Gastrocnemius medialis (tissue), 4 donors: ENCODE measurements around the gene NF2. TPM values are rescaled to one million over a fixed set of nuclear protein-coding genes. Genes with fewer than 3 reads are reported as not detected.

Experiments
- ATAC-seq, 2 donors: fragments of 150-250 bp; one replicate each; pipeline ENCODE4 v1.9.1; 2016
- DNase-seq, 2 donors: peaks; one replicate each; pipeline ENCODE4 v3.0.0-alpha.2; 2019
- H3K27ac ChIP-seq, 4 donors: fragments of 200-600 bp; sonication (generic); 1 replicate in 1 of 4; 2 replicates in 3 of 4; pipeline ENCODE4 v1.5.1; 2016 to 2018; ENCODE audit warnings: mild to moderate bottlenecking in 2 of 4, moderate library complexity in 1 of 4
- H3K27me3 ChIP-seq, 3 donors: fragments of 200-600 bp; sonication (generic) in 2 of 3; 1 replicate in 1 of 3; 2 replicates in 2 of 3; pipeline versions ENCODE4 v1.5.1 to v1.6.0; 2016 to 2019; ENCODE audit warnings: mild to moderate bottlenecking in 1 of 3, moderate library complexity in 1 of 3
- H3K36me3 ChIP-seq, 2 donors: fragments of 200-600 bp; sonication (generic) in 1 of 2; one replicate each; pipeline ENCODE4 v1.5.1; 2017 to 2018
- H3K4me1 ChIP-seq, 2 donors: fragments of 200-600 bp; sonication (generic) in 1 of 2; one replicate each; pipeline ENCODE4 v1.5.1; 2016 to 2017; ENCODE audit warnings: mild to moderate bottlenecking in 2 of 2
- H3K4me3 ChIP-seq, 4 donors: fragments of 200-600 bp; sonication (generic) in 3 of 4; 1 replicate in 1 of 4; 2 replicates in 3 of 4; pipeline ENCODE4 v1.5.1; 2016 to 2019; ENCODE audit warnings: mild to moderate bottlenecking in 2 of 4
- H3K9me3 ChIP-seq, 3 donors: fragments of 200-600 bp; sonication (generic) in 2 of 3; 1 replicate in 1 of 3; 2 replicates in 2 of 3; pipeline ENCODE4 v1.5.1; 2016 to 2019
- CTCF ChIP-seq, 5 experiments: fragments of 450-650 bp in 3 of 5; fragments of 200-600 bp in 2 of 5; sonication (generic) in 2 of 5; IDR thresholded peaks in 4 of 5; conservative IDR thresholded peaks in 1 of 5; 1 replicate in 4 of 5; 2 replicates in 1 of 5; pipeline ENCODE4 v1.5.1; 2016 to 2019; ENCODE audit warnings: antibody characterized with exemption in 5 of 5, mild to moderate bottlenecking in 3 of 5, moderate library complexity in 3 of 5
- POLR2A ChIP-seq, 2 donors: fragments of 450-650 bp; IDR thresholded peaks; one replicate each; pipeline ENCODE4 v1.6.1; 2017; ENCODE audit warnings: antibody characterized with exemption in 2 of 2, mild to moderate bottlenecking in 2 of 2, moderate library complexity in 2 of 2
- in situ Hi-C, 4 donors: fragments of 200-750 bp; cut with MboI; loops; one replicate each; pipeline versions ENCODE4 v1.15.0 to v1.8.0; 2017; ENCODE audit warnings: low sequenced_read_pairs in 4 of 4
- intact Hi-C: fragments of 100-400 bp; cut with DNase I; formaldehyde crosslinking; loops from one replicate; pipeline ENCODE4 v1.15.1; 2023; ENCODE audit warnings: low total_unique reads
- total RNA-seq, 4 donors: library from RNA; depleted of rRNA; stranded (reverse); fragments of >200 nt; gene quantifications; one replicate each; pipeline versions ENCODE4 v1.1.0 to v1.2.3, GENCODE V29; 2016

NF2 gene
- total RNA-seq, 4 donors from 2014 or later: 34.7 to 66.3 (median 48.2) TPM

GRCh38 chr22:29661336-29661735 lies 57.9 kb downstream of the NF2 start:
- DNase-seq (no peak), ATAC-seq (no peak)
- Histone ChIP-seq H3K27ac (no peak overlapping the region), H3K27me3 (no peaks in the 10 kb centered on the region), H3K36me3 (peaks cover 0 to 37% of the 10 kb centered on the region in 2 donors), H3K9me3 (no peaks in the 10 kb centered on the region), H3K4me3 (no peak overlapping the region), H3K4me1 (peaks cover 6 to 7% of the 10 kb centered on the region in 2 donors)
- no peak for TF ChIP-seq CTCF (IDR thresholded peaks at IDR 0.05 in 4 of 5, conservative IDR thresholded peaks at IDR 0.05 in 1 of 5)
- TF ChIP-seq POLR2A (IDR thresholded peaks at IDR 0.05): no peak
- intact Hi-C loops: no loop called here
- in situ Hi-C loops: no loop called here

- H3K27me3 ChIP-seq: no peaks in the 10 kb centered on the region
- TF ChIP-seq POLR2A (IDR thresholded peaks at IDR 0.05): no peak
- TF ChIP-seq CTCF (IDR thresholded peaks at IDR 0.05 in 4 of 5, conservative IDR thresholded peaks at IDR 0.05 in 1 of 5): no peak
- H3K27ac ChIP-seq: no peak overlapping the region
- no peak overlapping the region for H3K4me3 ChIP-seq
- H3K36me3 ChIP-seq: peaks cover 0 to 50% of the 10 kb centered on the region in 2 donors
- peaks cover 0 to 2% of the 10 kb centered on the region in 2 donors for H3K4me1 ChIP-seq
- H3K9me3 ChIP-seq: no peaks in the 10 kb centered on the region
- ATAC-seq: no peak
- in situ Hi-C loops (no loop called here), intact Hi-C loops (no loop called here)
- no peak for DNase-seq
These were observed 59.9 kb downstream of the NF2 start for GRCh38 chr22:29663180-29663821.

- no peak overlapping the region for H3K27ac ChIP-seq
- H3K27me3 ChIP-seq: no peaks in the 10 kb centered on the region
- intact Hi-C loops: no loop called here
- H3K9me3 ChIP-seq: no peaks in the 10 kb centered on the region
- ATAC-seq: no peak
- in situ Hi-C loops: no loop called here
- H3K36me3 ChIP-seq: peaks cover 0 to 72% of the 10 kb centered on the region in 2 donors
- no peak overlapping the region for H3K4me3 ChIP-seq
- H3K4me1 ChIP-seq: no peaks in the 10 kb centered on the region
- no peak for DNase-seq
- TF ChIP-seq POLR2A (IDR thresholded peaks at IDR 0.05): no peak
- TF ChIP-seq CTCF (IDR thresholded peaks at IDR 0.05 in 4 of 5, conservative IDR thresholded peaks at IDR 0.05 in 1 of 5): no peak
These were observed 62.1 kb downstream of the NF2 start for GRCh38 chr22:29665486-29665885.

GRCh38 chr22:29668673-29669072 lies 65.2 kb downstream of the NF2 start:
- Histone ChIP-seq H3K27me3 (no peaks in the 10 kb centered on the region), H3K27ac (no peak overlapping the region), H3K36me3 (peaks cover 0 to 69% of the 10 kb centered on the region in 2 donors), H3K4me1 (no peaks in the 10 kb centered on the region), H3K4me3 (no peak overlapping the region), H3K9me3 (no peaks in the 10 kb centered on the region)
- DNase-seq: no peak
- intact Hi-C loops: no loop called here
- in situ Hi-C loops: no loop called here
- TF ChIP-seq POLR2A (IDR thresholded peaks at IDR 0.05) (no peak), CTCF (IDR thresholded peaks at IDR 0.05 in 4 of 5, conservative IDR thresholded peaks at IDR 0.05 in 1 of 5) (no peak)
- no peak for ATAC-seq

GRCh38 chr22:29670626-29671025 lies 67.2 kb downstream of the NF2 start:
- in situ Hi-C loops (no loop called here), intact Hi-C loops (no loop called here)
- Histone ChIP-seq H3K9me3 (no peaks in the 10 kb centered on the region), H3K4me3 (no peak overlapping the region), H3K27ac (no peak overlapping the region), H3K4me1 (no peaks in the 10 kb centered on the region), H3K27me3 (no peaks in the 10 kb centered on the region), H3K36me3 (peaks cover 0 to 77% of the 10 kb centered on the region in 2 donors)
- TF ChIP-seq POLR2A (IDR thresholded peaks at IDR 0.05): no peak
- no peak for TF ChIP-seq CTCF (IDR thresholded peaks at IDR 0.05 in 4 of 5, conservative IDR thresholded peaks at IDR 0.05 in 1 of 5)
- DNase-seq: no peak
- no peak for ATAC-seq
